Upper lobe of left lung (tissue), 6 donors: ENCODE results near the gene RPUSD3. TPM values are rescaled to one million over a fixed set of nuclear protein-coding genes. Genes with fewer than 3 reads are reported as not detected.

ENCODE experiments used
- ATAC-seq, 2 donors: fragments of 200-7000 bp; cut with Tn5 transposase; one replicate each; pipeline ENCODE4 v1.9.1; 2022; ENCODE audit warnings: mild to moderate bottlenecking in 2 of 2, moderate library complexity in 2 of 2; ENCODE audit not compliant: low FRiP score in 2 of 2
- DNase-seq, 2 donors: peaks; one replicate each; pipeline ENCODE4 v3.0.0-alpha.2; 2019 to 2020
- H3K27ac ChIP-seq, 4 donors: fragments of 200-600 bp; sonication (generic); one replicate each; pipeline ENCODE4 v1.5.1; 2016 to 2019
- H3K27me3 ChIP-seq, 4 donors: fragments of 200-600 bp; sonication (generic); one replicate each; pipeline ENCODE4 v1.5.1; 2017 to 2019
- H3K36me3 ChIP-seq, 4 donors: fragments of 200-600 bp; sonication (generic); one replicate each; pipeline ENCODE4 v1.5.1; 2016 to 2019
- H3K4me1 ChIP-seq, 4 donors: fragments of 200-600 bp; sonication (generic); one replicate each; pipeline ENCODE4 v1.5.1; 2018 to 2019
- H3K4me3 ChIP-seq, 4 donors: fragments of 200-600 bp; sonication (generic); one replicate each; pipeline ENCODE4 v1.5.1; 2017 to 2019; ENCODE audit warnings: mild to moderate bottlenecking in 2 of 4, moderate library complexity in 1 of 4
- H3K9me3 ChIP-seq, 4 donors: fragments of 200-600 bp; sonication (generic); one replicate each; pipeline ENCODE4 v1.5.1; 2018 to 2019
- EP300 ChIP-seq, 4 donors: sonication (generic); formaldehyde crosslinking; IDR thresholded peaks; one replicate each; pipeline ENCODE4 v1.5.1; 2017; ENCODE audit warnings: antibody characterized with exemption in 4 of 4, control low read depth in 2 of 4
- POLR2A ChIP-seq, 4 donors: fragments of 450-650 bp; IDR thresholded peaks; one replicate each; pipeline ENCODE4 v1.5.1; 2016 to 2017; ENCODE audit warnings: antibody characterized with exemption in 4 of 4, mild to moderate bottlenecking in 2 of 4
- POLR2AphosphoS5 ChIP-seq, 2 donors: sonication (generic); formaldehyde crosslinking; IDR thresholded peaks; one replicate each; pipeline ENCODE4 v1.5.1; 2017; ENCODE audit warnings: antibody characterized with exemption in 2 of 2
- WGBS, 2 donors: methylation state at CpG; one replicate each; pipeline ENCODE4 v1.1.5; 2017 to 2018; 5-methylcytosine and 5-hydroxymethylcytosine counted together
- total RNA-seq, 6 donors: library from RNA; depleted of rRNA in 4 of 6; stranded (reverse); fragments of >200 nt in 4 of 6; gene quantifications; one replicate each; pipeline versions ENCODE4 v1.1.0 to v1.2.1, GENCODE V29; 2016 to 2021
- TF ChIP-seq, protein P1 (sequence below), 6 experiments: fragments of 450-650 bp in 4 of 6; fragments of 200-600 bp in 2 of 6; sonication (generic) in 2 of 6; IDR thresholded peaks; one replicate each; pipeline ENCODE4 v1.5.1; 2016 to 2019; ENCODE audit warnings: antibody characterized with exemption in 6 of 6
- donor health status: DM: no; HTN: no; CAD: no; lungs with moderate emphysema.
- donor health status: DM: no; HTN: yes; CAD: no; lungs with severe emphysema.

The RPUSD3 gene
- total RNA-seq, 6 donors from 2014 or later: 23.8 to 58.7 (median 34.9) TPM

DNA sequence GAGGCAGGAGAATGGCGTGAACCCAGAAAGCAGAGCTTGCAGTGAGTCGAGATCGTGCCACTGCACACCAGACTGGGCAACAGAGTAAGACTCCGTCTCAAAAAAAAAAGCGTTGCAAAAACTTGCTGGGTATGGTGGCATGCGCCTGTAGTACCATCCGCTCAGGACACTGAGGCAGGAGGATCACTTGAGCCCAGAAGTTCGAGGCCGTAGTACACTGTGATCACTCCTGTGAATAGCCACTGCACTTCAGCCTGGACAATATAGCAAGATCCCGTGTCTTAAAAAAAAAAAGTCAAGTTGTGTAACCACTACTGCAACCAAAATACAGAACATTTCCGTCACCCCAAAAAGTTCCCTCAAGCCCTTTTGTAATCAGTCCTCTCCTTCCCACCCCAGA is 49.4 kb downstream of the RPUSD3 start:
- TF ChIP-seq EP300 (IDR thresholded peaks at IDR 0.05): no peak
- Histone ChIP-seq H3K9me3 (no peaks in the 10 kb centered on the region), H3K27me3 (no peaks in the 10 kb centered on the region), H3K4me3 (peak overlapping the region in 1 of 4 donors; percentile 66), H3K36me3 (peaks cover 19 to 35% (median 26%) of the 10 kb centered on the region in 4 donors), H3K4me1 (peaks cover 28 to 46% (median 33%) of the 10 kb centered on the region in 4 donors), H3K27ac (peak overlapping the region in 1 of 4 donors; percentile 11)
- ATAC-seq (no peak), DNase-seq (no peak)
- 91 to 92% methylated on average over 11 of the region's 11 CpGs for WGBS, 2 donors

DNA sequence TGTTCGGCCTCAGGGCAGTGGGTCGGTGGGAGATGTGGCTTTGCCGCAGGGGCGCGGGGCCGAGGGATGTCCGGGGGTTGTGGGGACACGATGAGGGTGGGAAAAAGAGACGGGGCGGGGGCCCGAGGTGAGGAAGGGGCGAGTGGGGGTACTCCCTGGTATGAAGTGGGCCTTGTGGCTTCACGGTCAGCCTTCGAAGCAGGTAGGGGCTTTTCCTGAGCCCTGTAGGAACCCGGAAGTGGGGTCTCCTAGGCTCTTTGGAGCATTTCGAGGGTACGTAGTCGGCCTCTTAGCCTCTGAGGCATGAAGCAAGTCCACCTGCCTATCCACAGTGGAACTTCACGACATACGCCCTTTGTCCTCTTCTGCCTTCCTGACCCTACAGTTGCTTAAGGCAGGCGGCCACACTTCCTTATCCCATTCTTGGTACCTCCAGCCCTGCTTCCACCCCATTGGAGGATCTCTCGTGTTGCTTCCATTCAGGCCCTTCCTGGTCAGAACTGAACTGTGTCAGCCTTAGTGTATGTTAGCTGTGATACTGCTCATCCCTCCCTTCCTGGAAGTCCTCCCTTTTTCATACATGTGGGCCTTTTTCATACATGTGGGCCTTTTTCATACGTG is 50.5 kb downstream of the RPUSD3 start:
- peaks cover 13 to 35% (median 23%) of the 10 kb centered on the region in 4 donors for H3K36me3 ChIP-seq
- no peaks in the 10 kb centered on the region for H3K27me3 ChIP-seq
- no peaks in the 10 kb centered on the region for H3K9me3 ChIP-seq
- peak overlapping the region; percentile 91 to 99 (median 98) for H3K27ac ChIP-seq
- H3K4me3 ChIP-seq: peak overlapping the region; percentile 66 to 100 (median 92)
- peaks cover 28 to 46% (median 33%) of the 10 kb centered on the region in 4 donors for H3K4me1 ChIP-seq
- TF ChIP-seq POLR2A (IDR thresholded peaks at IDR 0.05): no peak
- TF ChIP-seq, protein P1, sequence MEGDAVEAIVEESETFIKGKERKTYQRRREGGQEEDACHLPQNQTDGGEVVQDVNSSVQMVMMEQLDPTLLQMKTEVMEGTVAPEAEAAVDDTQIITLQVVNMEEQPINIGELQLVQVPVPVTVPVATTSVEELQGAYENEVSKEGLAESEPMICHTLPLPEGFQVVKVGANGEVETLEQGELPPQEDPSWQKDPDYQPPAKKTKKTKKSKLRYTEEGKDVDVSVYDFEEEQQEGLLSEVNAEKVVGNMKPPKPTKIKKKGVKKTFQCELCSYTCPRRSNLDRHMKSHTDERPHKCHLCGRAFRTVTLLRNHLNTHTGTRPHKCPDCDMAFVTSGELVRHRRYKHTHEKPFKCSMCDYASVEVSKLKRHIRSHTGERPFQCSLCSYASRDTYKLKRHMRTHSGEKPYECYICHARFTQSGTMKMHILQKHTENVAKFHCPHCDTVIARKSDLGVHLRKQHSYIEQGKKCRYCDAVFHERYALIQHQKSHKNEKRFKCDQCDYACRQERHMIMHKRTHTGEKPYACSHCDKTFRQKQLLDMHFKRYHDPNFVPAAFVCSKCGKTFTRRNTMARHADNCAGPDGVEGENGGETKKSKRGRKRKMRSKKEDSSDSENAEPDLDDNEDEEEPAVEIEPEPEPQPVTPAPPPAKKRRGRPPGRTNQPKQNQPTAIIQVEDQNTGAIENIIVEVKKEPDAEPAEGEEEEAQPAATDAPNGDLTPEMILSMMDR (IDR thresholded peaks at IDR 0.05): peak in 3 of 6 experiments; percentile 7 to 15 (median 12)
- peak in 1 of 2 donors; percentile 10 for TF ChIP-seq POLR2AphosphoS5 (IDR thresholded peaks at IDR 0.05)
- no peak for TF ChIP-seq EP300 (IDR thresholded peaks at IDR 0.05)
- peak in 1 of 2 donors; percentile 68 for DNase-seq
- WGBS, 2 donors: 3% methylated on average over 10 to 23 of the region's 23 CpGs
- ATAC-seq: peak; percentile 47 to 54

DNA sequence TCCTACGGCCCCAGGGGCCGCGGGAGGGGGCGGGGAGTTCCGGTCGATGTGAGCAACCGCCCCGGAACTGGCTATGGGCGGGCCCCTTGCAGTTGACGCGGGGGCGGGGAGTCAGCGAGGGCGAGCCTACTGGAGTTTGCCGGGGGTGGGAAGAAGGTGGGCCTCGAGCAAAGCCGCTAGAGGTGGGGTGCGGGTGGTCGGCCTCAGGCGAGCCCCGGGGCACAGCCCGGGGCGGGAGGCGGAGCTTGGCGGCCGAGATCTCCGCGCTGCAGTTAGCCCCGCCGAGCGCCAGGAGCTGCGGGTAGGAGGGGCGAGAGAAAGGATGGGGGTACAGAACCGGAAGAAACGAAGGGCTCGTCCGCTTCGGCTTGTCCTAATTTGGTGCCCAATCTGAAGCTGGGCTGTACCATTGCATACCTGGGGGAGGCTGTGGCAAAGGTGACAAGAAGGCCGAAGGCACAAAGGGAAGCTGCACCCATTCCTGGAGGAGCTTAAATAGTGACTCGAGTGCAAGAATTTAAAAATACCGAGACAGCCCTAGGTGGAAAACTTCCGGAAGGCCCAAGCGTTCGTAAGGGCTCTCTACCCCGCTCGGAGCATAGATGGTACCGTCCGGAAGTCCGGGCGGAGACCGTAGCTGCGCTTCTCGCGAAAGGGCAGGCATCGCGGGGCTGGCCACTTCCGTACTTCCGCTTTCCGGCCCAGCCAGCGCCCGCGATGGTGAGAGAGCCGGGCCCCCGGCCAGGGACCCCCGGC is 51.2 kb downstream of the RPUSD3 start, which contains the start of the genes ARPC4 and TADA3:
TSS of gene ARPC4 (plus strand) at position 678 of the 756 bp plus-strand sequence. CDS start at position 718, 40 bp downstream.
TSS of gene TADA3 (minus strand) at position 69 of the 756 bp plus-strand sequence. CDS start 1,007 bp downstream, outside the sequence.
- Histone ChIP-seq H3K27ac (peak within 1 kb of the TSS; percentile 91 to 99 (median 98)), H3K4me1 (peaks cover 28 to 46% (median 33%) of the 10 kb centered on the region in 4 donors), H3K27me3 (no peaks in the 10 kb centered on the region), H3K4me3 (peak within 1 kb of the TSS; percentile 66 to 100 (median 92)), H3K9me3 (no peaks in the 10 kb centered on the region), H3K36me3 (peaks cover 6 to 28% (median 18%) of the 10 kb centered on the region in 4 donors)
- 0% methylated on average over 20 to 59 of the region's 65 CpGs for WGBS, 2 donors
- ATAC-seq: peak; percentile 97
- DNase-seq: peak; percentile 95 to 96
- TF ChIP-seq POLR2AphosphoS5 (IDR thresholded peaks at IDR 0.05) (peak; percentile 75 to 95), POLR2A (IDR thresholded peaks at IDR 0.05) (peak in 3 of 4 donors; percentile 49 to 78 (median 77)), EP300 (IDR thresholded peaks at IDR 0.05) (peak in 1 of 4 donors; percentile 45)
- TF ChIP-seq, protein P1 (IDR thresholded peaks at IDR 0.05): peak in 5 of 6 experiments; percentile 10 to 52 (median 50)

DNA sequence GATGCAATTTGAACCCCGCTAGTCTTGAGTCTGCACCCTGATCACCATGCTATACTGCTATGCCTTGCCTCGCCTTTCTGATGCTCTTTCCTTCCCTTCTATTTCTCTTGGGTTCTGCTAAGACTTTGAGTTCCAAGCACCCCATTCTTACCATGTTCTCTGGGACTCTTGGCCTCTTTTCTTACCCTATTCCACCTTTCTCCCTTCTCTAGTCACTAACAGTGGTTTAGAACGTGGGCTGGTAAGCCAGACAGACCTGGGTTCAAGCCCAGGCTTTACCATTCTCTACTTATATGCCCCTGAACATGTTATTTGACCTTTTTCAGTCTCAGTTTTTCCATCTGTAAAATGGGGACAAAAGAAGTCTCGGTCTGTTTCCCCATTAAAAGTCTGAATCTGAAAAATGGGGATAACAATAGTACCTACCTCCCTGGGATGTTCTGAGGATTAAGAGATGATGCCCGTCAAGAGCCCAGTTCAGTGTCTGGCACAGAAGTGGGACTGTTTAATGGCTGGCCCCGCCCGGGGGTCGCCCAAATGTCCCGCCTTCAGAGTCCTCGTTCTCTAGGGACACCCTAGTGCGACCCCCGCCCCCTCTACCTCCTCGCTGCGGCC is 51.9 kb downstream of the RPUSD3 start:
- ATAC-seq (no peak), DNase-seq (no peak)
- H3K4me1 ChIP-seq: peaks cover 28 to 42% (median 33%) of the 10 kb centered on the region in 4 donors
- 18 to 26% methylated on average over 8 to 13 of the region's 14 CpGs for WGBS, 2 donors
- peak overlapping the region; percentile 66 to 100 (median 92) for H3K4me3 ChIP-seq
- TF ChIP-seq, protein P1 (IDR thresholded peaks at IDR 0.05): no peak
- peak in 2 of 4 donors; percentile 51 to 64 for TF ChIP-seq POLR2A (IDR thresholded peaks at IDR 0.05)
- H3K36me3 ChIP-seq: peaks cover 5 to 27% (median 19%) of the 10 kb centered on the region in 4 donors
- peak overlapping the region; percentile 91 to 99 (median 98) for H3K27ac ChIP-seq
- no peaks in the 10 kb centered on the region for H3K27me3 ChIP-seq
- no peaks in the 10 kb centered on the region for H3K9me3 ChIP-seq
